ENCODE results near the gene KIF9. TPM values are rescaled to one million over a fixed set of nuclear protein-coding genes. Genes with fewer than 3 reads are reported as not detected.
A peak's percentile ranks its signal among the peaks of the same experiment; 100 is the strongest.
"Not testable (repeated sequence)": the region's sequence is repeated elsewhere in the genome, so short reads cannot be mapped to it uniquely, and the experiment has no call there.

Gene KIF9
- total and polyA plus RNA-seq, 4 donors = 11.5 to 27.3 (median 25.4) TPM

DNA sequence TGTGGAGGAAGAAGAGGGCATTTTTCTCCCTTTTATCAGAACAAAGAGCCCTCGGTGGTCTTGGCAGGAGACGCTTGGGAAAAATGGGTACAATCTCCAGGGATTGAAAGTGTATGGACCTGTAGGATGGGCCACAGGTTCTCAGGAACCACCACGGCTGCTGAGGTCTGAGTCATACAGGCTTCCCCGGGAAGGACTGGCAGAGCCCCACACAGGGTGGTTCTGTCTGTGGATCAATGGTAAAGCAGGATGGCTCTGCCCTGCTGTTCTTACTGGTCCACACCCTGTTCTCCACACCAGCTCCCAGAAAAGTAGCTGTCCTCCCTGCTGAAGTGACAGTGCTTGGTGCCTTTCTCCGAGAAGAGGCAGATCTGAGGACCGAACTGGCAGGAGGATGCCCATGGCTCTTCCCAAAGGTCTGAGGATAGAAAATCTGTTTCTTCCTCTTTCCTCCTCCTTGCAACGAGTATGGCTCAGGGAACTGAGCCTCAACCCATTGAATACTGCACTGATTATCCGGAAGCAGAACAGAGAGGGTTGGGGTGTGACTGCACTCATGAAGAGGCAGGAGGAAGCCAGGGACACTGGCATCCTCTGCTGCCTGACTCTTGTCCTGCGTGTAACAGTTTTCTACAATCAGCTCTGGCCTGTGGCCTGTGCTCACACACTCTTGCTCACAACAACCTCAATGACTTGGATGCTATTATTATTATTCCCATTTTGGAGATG, 39.0 kb downstream of the KIF9 start:
- 92% methylated on average over 7 of the region's 9 CpGs for WGBS (ENCODE audit: insufficient coverage)
- no peak for DNase-seq (ENCODE audit: low read depth in 4 of 6, low spot score in 6 of 6)
- peaks cover 17% of the 10 kb centered on the region for H3K36me3 ChIP-seq (ENCODE audit: control insufficient read depth, insufficient read depth, low read length)
- no peaks in the 10 kb centered on the region for H3K9me3 ChIP-seq (ENCODE audit: control insufficient read depth, insufficient read depth, low read length)
- no peak overlapping the region for H3K27ac ChIP-seq (ENCODE audit: low read depth, low read length)
- H3K4me3 ChIP-seq (ENCODE audit: low read depth, low read length) = no peak overlapping the region
- H3K27me3 ChIP-seq (ENCODE audit: control insufficient read depth, insufficient read depth, low read length) = no peaks in the 10 kb centered on the region
- no peaks in the 10 kb centered on the region for H3K4me1 ChIP-seq (ENCODE audit: control insufficient read depth, insufficient read depth, low read length)

DNA sequence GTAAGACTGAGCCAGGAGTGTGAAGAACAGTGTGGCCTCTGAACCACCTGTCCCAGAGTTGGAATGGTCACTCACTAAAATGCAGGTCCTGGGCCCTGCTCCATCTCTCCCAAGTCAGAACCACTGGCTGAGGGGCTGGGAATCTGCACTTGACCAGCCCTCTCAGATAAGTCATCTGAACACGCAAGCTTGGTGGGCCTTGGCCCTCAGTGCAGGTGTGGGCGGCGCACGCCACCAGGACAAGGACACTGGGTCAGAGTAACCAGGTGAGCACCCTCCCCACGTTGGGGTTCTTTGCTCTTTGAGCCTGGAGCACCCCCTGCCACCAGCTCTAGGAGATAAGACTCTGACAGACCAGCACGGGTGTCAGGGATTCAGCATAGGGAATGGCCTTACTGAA, 42.7 kb downstream of the KIF9 start:
- Histone ChIP-seq H3K27me3 (ENCODE audit: control insufficient read depth, insufficient read depth, low read length) (no peaks in the 10 kb centered on the region), H3K27ac (ENCODE audit: low read depth, low read length) (no peak overlapping the region), H3K36me3 (ENCODE audit: control insufficient read depth, insufficient read depth, low read length) (peaks cover 27% of the 10 kb centered on the region), H3K4me1 (ENCODE audit: control insufficient read depth, insufficient read depth, low read length) (no peaks in the 10 kb centered on the region), H3K4me3 (ENCODE audit: low read depth, low read length) (no peak overlapping the region), H3K9me3 (ENCODE audit: control insufficient read depth, insufficient read depth, low read length) (no peaks in the 10 kb centered on the region)
- no peak for DNase-seq (ENCODE audit: low read depth in 4 of 6, low spot score in 6 of 6)
- 90% methylated on average over 6 of the region's 6 CpGs for WGBS (ENCODE audit: insufficient coverage)

DNA sequence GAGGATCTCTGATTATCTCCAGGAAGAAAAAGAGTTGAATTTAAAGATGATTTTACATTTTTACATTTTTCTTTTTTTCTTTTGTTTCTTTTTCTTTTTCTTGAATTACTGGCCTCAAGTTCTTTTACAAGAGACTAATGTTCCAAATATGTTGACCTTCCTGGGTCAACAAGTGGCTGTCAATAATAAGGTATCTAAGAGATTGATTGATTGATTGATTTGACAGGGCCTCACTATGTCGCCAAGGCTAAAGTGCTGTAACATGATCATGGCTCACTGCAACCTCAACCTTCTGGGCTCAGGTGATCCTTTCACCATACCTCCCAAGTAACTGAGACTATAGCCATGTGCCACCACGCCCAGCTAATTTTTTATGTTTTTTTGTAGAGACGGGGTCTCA, 44.6 kb downstream of the KIF9 start:
- H3K9me3 ChIP-seq (ENCODE audit: control insufficient read depth, insufficient read depth, low read length) = no peaks in the 10 kb centered on the region
- peaks cover 18% of the 10 kb centered on the region for H3K36me3 ChIP-seq (ENCODE audit: control insufficient read depth, insufficient read depth, low read length)
- no peak for DNase-seq (ENCODE audit: low read depth in 4 of 6, low spot score in 6 of 6)
- H3K4me1 ChIP-seq (ENCODE audit: control insufficient read depth, insufficient read depth, low read length) = no peaks in the 10 kb centered on the region
- no CpG with 5 or more reads among the region's 3 CpGs for WGBS (ENCODE audit: insufficient coverage)
- no peaks in the 10 kb centered on the region for H3K27me3 ChIP-seq (ENCODE audit: control insufficient read depth, insufficient read depth, low read length)
- H3K4me3 ChIP-seq (ENCODE audit: low read depth, low read length) = no peak overlapping the region
- no peak overlapping the region for H3K27ac ChIP-seq (ENCODE audit: low read depth, low read length)

DNA sequence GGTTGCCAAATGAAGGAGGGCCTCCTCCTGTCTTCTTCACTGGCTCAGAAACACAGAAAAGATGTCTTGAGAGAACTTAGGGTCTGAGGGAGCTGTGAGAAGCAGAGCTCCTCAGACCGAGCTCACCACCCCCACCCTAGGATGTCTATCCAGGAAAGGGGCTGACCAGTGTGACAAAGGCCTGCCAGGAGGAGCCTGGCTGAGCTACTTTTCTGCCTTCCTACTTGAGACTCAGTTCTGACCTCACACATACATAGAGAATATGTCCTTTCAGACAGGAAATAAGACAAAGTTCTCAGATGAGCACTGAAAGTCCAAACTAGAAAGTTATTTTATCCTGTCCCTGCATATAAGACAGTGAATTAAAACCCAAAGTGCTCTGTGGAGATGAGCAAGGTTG, 54.5 kb downstream of the KIF9 start:
- DNase-seq (ENCODE audit: low read depth in 4 of 6, low spot score in 6 of 6) = no peak
- WGBS (ENCODE audit: insufficient coverage) = 71% methylated on average over 1 of the region's 1 CpG

DNA sequence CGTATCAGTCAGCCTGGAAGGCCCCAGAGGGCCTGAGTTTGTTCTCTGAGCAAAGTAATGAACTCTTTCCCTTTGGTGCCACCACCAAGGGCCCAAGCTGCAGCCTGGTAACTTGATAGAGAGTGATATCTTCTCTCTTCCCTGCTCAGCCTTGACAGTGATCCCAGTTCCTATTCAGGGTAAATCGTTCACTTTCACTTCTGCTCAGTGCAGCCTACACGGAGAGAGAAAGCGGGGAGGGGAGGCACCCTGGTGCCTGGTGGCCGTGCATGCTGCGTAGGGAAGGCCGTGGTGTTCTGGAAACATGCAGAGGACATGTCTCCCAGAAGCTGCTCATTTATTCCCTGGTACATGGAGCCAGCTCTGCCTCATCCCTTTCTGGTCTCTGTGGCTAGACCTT, 54.9 kb downstream of the KIF9 start:
- WGBS (ENCODE audit: insufficient coverage) = 79% methylated on average over 7 of the region's 7 CpGs
- H3K4me1 ChIP-seq (ENCODE audit: control insufficient read depth, insufficient read depth, low read length) = no peaks in the 10 kb centered on the region
- H3K9me3 ChIP-seq (ENCODE audit: control insufficient read depth, insufficient read depth, low read length) = no peaks in the 10 kb centered on the region
- H3K27me3 ChIP-seq (ENCODE audit: control insufficient read depth, insufficient read depth, low read length) = no peaks in the 10 kb centered on the region
- DNase-seq (ENCODE audit: low read depth in 4 of 6, low spot score in 6 of 6) = no peak
- H3K36me3 ChIP-seq (ENCODE audit: control insufficient read depth, insufficient read depth, low read length) = peaks cover 4% of the 10 kb centered on the region
- no peak overlapping the region for H3K27ac ChIP-seq (ENCODE audit: low read depth, low read length)
- no peak overlapping the region for H3K4me3 ChIP-seq (ENCODE audit: low read depth, low read length)

More for the DNA sequence above, 54.5 kb downstream of the KIF9 start:
- Histone ChIP-seq H3K36me3 (ENCODE audit: control insufficient read depth, insufficient read depth, low read length) (peaks cover 4% of the 10 kb centered on the region), H3K27ac (ENCODE audit: low read depth, low read length) (no peak overlapping the region), H3K4me3 (ENCODE audit: low read depth, low read length) (no peak overlapping the region), H3K9me3 (ENCODE audit: control insufficient read depth, insufficient read depth, low read length) (no peaks in the 10 kb centered on the region), H3K27me3 (ENCODE audit: control insufficient read depth, insufficient read depth, low read length) (no peaks in the 10 kb centered on the region), H3K4me1 (ENCODE audit: control insufficient read depth, insufficient read depth, low read length) (no peaks in the 10 kb centered on the region)

DNA sequence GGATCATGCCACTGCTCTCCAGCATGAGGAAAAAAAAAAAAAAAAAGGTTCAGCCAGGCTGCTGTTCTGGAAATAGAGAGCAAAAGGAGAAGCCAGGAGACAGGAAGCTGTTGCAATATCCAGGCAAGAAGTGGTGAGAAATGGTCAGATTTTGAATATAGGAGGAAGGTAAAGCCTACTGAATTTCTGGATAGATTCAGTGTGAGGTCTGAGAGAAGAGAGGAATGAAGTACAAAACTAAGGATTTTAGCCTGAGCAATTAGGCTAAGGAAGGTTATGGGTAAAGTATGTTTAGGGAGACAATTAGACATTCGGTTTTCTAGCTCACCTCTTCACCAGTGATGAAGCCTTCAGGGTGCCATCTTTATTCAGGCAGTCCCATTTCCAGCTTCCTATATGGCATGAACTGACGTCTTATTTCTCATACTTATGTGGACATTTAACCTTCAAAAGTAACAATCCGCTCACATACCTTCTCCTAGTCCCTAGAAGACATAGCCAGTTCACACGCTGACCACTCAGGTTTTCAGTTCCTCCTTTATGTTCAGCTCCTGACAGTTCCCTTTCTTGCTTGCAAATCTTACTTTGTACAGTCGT, 57.2 kb downstream of the KIF9 start:
- Histone ChIP-seq H3K4me3 (ENCODE audit: low read depth, low read length) (no peak overlapping the region), H3K27ac (ENCODE audit: low read depth, low read length) (no peak overlapping the region), H3K36me3 (ENCODE audit: control insufficient read depth, insufficient read depth, low read length) (peaks cover 4% of the 10 kb centered on the region), H3K9me3 (ENCODE audit: control insufficient read depth, insufficient read depth, low read length) (no peaks in the 10 kb centered on the region), H3K27me3 (ENCODE audit: control insufficient read depth, insufficient read depth, low read length) (no peaks in the 10 kb centered on the region), H3K4me1 (ENCODE audit: control insufficient read depth, insufficient read depth, low read length) (no peaks in the 10 kb centered on the region)
- DNase-seq (ENCODE audit: low read depth in 4 of 6, low spot score in 6 of 6) = no peak
- WGBS (ENCODE audit: insufficient coverage) = 78% methylated on average over 4 of the region's 5 CpGs

DNA sequence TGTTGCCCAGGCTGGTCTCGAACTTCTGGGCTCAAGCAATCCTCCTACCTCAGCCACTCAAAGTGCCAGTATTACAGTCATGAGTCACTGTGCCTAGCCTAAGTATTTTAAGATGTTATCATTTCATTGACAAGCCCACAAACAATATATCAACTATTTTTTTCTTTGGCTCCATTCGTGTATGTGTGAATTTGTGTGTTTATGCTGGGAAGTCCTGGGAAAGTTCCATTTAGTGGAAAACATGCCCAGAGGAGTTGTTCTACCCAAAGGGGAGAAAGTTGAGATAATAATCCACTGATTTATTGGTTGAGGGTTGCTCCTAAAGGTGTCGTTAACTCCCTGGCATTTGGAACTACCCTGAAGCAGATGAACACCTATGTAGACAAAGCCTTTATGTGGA, 58.8 kb downstream of the KIF9 start:
- Histone ChIP-seq H3K4me3 (ENCODE audit: low read depth, low read length) (no peak overlapping the region), H3K27ac (ENCODE audit: low read depth, low read length) (no peak overlapping the region), H3K4me1 (ENCODE audit: control insufficient read depth, insufficient read depth, low read length) (no peaks in the 10 kb centered on the region), H3K36me3 (ENCODE audit: control insufficient read depth, insufficient read depth, low read length) (peaks cover 4% of the 10 kb centered on the region), H3K27me3 (ENCODE audit: control insufficient read depth, insufficient read depth, low read length) (no peaks in the 10 kb centered on the region), H3K9me3 (ENCODE audit: control insufficient read depth, insufficient read depth, low read length) (no peaks in the 10 kb centered on the region)
- peak in 1 of 6 donors; percentile 9 for DNase-seq (ENCODE audit: low read depth in 4 of 6, low spot score in 6 of 6)
- 80% methylated on average over 1 of the region's 3 CpGs for WGBS (ENCODE audit: insufficient coverage)

DNA sequence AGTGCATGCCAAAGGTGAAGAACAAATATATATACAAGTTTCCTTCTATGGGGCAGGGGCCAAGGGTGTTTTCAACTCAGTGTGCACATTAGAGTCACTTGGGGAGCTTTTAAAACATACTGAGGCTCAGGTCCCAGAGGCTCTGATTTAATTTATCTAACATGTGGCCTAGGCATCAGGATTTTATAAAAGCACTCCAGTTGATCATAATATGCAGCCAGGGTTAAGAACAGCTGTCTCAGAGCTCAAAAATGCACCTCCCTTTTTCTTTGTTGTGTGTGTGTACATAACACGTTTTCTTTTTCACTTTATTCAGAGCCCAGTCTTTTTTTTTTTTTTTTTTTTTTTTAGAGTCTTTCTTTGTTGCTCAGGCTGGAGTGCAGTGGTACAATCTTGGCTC, 60.8 kb downstream of the KIF9 start:
- H3K9me3 ChIP-seq (ENCODE audit: control insufficient read depth, insufficient read depth, low read length) = no peaks in the 10 kb centered on the region
- WGBS (ENCODE audit: insufficient coverage) = no CpG with 5 or more reads among the region's 1 CpG
- H3K27me3 ChIP-seq (ENCODE audit: control insufficient read depth, insufficient read depth, low read length) = no peaks in the 10 kb centered on the region
- H3K4me3 ChIP-seq (ENCODE audit: low read depth, low read length) = no peak overlapping the region
- no peaks in the 10 kb centered on the region for H3K36me3 ChIP-seq (ENCODE audit: control insufficient read depth, insufficient read depth, low read length)
- H3K27ac ChIP-seq (ENCODE audit: low read depth, low read length) = no peak overlapping the region
- peak in 1 of 6 donors; percentile 73 for DNase-seq (ENCODE audit: low read depth in 4 of 6, low spot score in 6 of 6)
- H3K4me1 ChIP-seq (ENCODE audit: control insufficient read depth, insufficient read depth, low read length) = no peaks in the 10 kb centered on the region

DNA sequence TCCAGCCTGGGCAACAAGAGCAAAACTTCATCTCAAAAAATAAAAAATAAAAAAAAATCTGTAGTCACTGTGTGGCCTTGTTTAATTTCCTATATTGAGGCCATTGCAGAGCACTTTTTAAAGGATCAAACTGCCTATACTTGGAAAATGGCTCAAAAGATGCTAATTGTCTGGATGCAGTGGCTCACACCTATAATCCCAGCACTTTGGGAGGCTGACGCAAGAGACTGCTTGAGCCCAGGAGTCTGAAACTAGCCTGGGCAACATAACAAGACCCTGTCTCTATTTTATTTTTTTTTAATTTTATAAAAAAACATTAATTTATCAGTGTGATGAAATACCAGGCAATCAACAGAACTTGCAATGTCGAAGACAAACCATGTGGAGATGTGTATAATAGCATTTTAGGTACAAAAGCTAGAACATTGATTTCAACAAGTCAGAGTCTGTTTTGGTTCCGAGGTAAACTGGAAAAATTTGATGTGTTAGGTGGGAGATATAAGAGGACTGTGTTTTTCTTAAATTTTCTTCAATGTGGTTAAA, 71.7 kb downstream of the KIF9 start:
- Histone ChIP-seq H3K27me3 (ENCODE audit: control insufficient read depth, insufficient read depth, low read length) (no peaks in the 10 kb centered on the region), H3K36me3 (ENCODE audit: control insufficient read depth, insufficient read depth, low read length) (no peaks in the 10 kb centered on the region), H3K4me1 (ENCODE audit: control insufficient read depth, insufficient read depth, low read length) (no peaks in the 10 kb centered on the region), H3K27ac (ENCODE audit: low read depth, low read length) (no peak overlapping the region), H3K9me3 (ENCODE audit: control insufficient read depth, insufficient read depth, low read length) (no peaks in the 10 kb centered on the region), H3K4me3 (ENCODE audit: low read depth, low read length) (no peak overlapping the region)
- WGBS (ENCODE audit: insufficient coverage) = 100% methylated on average over 1 of the region's 3 CpGs
- DNase-seq (ENCODE audit: low read depth in 4 of 6, low spot score in 6 of 6) = no peak

DNA sequence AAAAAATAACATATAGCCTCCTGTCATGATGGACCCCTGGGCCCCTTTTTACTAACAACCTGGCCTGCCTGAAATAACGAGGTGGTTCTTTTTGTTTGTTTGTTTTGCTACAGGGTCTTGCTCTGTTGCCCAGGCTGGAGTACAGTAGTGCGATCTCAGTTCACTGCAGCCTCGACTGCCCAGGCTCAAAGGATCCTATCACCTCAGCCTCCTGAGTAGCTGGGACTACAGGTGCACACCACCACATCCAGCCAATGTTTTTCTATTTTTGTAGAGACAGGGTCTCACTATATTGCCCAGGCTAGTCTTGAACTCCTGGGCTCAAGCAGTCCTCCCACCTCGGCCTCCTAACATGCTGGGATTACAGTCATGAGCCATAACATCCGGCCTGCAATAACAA, 76.6 kb downstream of the KIF9 start:
- not testable (repeated sequence) for DNase-seq (ENCODE audit: low read depth in 4 of 6, low spot score in 6 of 6); H3K9me3 ChIP-seq (ENCODE audit: control insufficient read depth, insufficient read depth, low read length); H3K27me3 ChIP-seq (ENCODE audit: control insufficient read depth, insufficient read depth, low read length); H3K36me3 ChIP-seq (ENCODE audit: control insufficient read depth, insufficient read depth, low read length); H3K4me1 ChIP-seq (ENCODE audit: control insufficient read depth, insufficient read depth, low read length); H3K4me3 ChIP-seq (ENCODE audit: low read depth, low read length); H3K27ac ChIP-seq (ENCODE audit: low read depth, low read length)
- WGBS (ENCODE audit: insufficient coverage) = 93% methylated on average over 3 of the region's 5 CpGs
